T-helper 1 cell treated with Interleukin-12 subunit alpha and Interleukin-12 subunit beta and Interleukin-4 antibody, amounts not matched to agents 30 μg/mL and 1 μg/mL, for 36 hours (primary cell): ENCODE measurements around the gene IL17RB.
A peak's percentile ranks its signal among the peaks of the same experiment; 100 is the strongest.

Experiments
- H3K27ac Mint-ChIP-seq: one replicate; pipeline ENCODE4 v1.8.0; 2021; ENCODE audit warnings: mild to moderate bottlenecking, mixed read lengths
- H3K27me3 Mint-ChIP-seq: one replicate; pipeline ENCODE4 v1.8.0; 2021; ENCODE audit warnings: low read depth, mixed read lengths
- H3K36me3 Mint-ChIP-seq: one replicate; pipeline ENCODE4 v1.8.0; 2021; ENCODE audit warnings: low read depth, mixed read lengths
- H3K4me1 Mint-ChIP-seq: one replicate; pipeline ENCODE4 v1.8.0; 2021; ENCODE audit warnings: low read depth, mixed read lengths
- H3K4me3 Mint-ChIP-seq: one replicate; pipeline ENCODE4 v1.8.0; 2021; ENCODE audit warnings: mild to moderate bottlenecking, moderate library complexity, mixed read lengths
- H3K9me3 Mint-ChIP-seq: one replicate; pipeline ENCODE4 v1.8.0; 2021; ENCODE audit warnings: mixed read lengths

IL17RB gene

DNA sequence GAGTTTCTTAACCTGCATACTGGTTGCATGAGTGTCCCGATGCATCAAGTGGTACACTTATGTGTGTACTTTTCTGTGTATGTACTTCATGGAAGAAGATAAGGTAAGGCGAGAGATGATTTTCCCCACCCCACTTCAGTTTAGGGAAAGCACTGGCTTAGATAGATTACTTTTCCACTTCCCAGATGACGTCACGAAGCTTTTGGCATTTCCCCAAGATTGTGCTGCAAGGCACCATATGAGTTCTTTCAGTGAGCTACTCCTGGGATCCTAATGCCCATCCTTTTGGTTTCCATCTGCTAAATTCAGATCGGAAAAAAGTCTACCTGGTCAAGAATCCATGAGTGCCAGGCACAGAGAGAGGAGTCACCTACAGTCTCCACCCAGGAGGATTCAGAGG is 4.5 kb downstream of the IL17RB start:
- Mint-ChIP-seq H3K9me3 (no peaks in the 10 kb centered on the region), H3K36me3 (no peaks in the 10 kb centered on the region), H3K27ac (no peak overlapping the region), H3K4me1 (no peaks in the 10 kb centered on the region), H3K4me3 (no peak overlapping the region), H3K27me3 (peaks cover 35% of the 10 kb centered on the region)

DNA sequence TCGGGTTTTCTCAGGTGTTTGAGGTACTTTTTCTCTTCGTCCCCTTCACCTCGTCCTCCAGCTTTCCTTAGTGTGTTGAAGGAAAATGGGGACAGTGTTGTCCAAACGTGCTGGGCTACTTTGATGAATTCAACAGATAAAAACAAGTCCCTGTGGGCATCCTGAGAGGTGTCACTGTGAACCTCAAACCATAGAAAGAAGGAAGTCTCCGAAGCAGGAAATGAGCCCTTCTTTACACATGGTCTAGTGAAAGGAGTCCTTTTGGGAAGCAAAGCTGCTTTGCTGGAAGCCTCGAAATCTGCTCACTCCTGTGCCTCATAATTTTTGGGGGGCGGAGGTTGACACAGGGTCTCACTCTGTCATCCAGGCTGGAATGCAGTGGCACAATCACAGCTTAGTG is 10.6 kb downstream of the IL17RB start:
- Mint-ChIP-seq H3K36me3 (peaks cover 8% of the 10 kb centered on the region), H3K27me3 (no peaks in the 10 kb centered on the region), H3K9me3 (no peaks in the 10 kb centered on the region), H3K4me1 (peaks cover 4% of the 10 kb centered on the region), H3K4me3 (no peak overlapping the region), H3K27ac (no peak overlapping the region)

GRCh38 chr3:53858096-53858741 is 11.9 kb downstream of the IL17RB start:
- Mint-ChIP-seq H3K4me3 (no peak overlapping the region), H3K9me3 (no peaks in the 10 kb centered on the region), H3K27ac (no peak overlapping the region), H3K4me1 (peaks cover 4% of the 10 kb centered on the region), H3K27me3 (no peaks in the 10 kb centered on the region), H3K36me3 (peaks cover 13% of the 10 kb centered on the region)

DNA sequence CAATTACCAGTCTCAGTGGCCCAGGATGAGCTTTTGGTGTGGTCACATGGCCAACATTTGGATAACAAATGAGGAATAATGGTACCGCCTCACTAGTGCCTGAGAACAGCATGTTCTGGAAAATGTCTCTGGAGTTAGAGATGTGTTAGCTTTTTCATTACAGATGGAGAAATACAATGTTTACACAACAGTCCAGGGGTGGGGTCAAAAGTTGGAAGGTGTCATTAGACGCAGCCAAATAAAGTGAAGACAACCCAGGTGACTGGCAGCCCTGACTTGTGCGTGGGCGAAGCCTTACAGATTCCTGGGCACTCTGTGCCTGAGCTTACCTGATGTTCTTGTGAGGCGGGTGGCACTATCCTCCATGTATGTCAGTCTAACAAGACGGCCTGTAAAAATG is 12.8 kb downstream of the IL17RB start:
- no peaks in the 10 kb centered on the region for H3K9me3 Mint-ChIP-seq
- H3K27ac Mint-ChIP-seq: no peak overlapping the region
- no peaks in the 10 kb centered on the region for H3K27me3 Mint-ChIP-seq
- H3K4me3 Mint-ChIP-seq: no peak overlapping the region
- H3K36me3 Mint-ChIP-seq: peaks cover 13% of the 10 kb centered on the region
- peaks cover 4% of the 10 kb centered on the region for H3K4me1 Mint-ChIP-seq

- H3K27ac Mint-ChIP-seq: no peak overlapping the region
- peaks cover 4% of the 10 kb centered on the region for H3K4me1 Mint-ChIP-seq
- H3K27me3 Mint-ChIP-seq: no peaks in the 10 kb centered on the region
- H3K36me3 Mint-ChIP-seq: peaks cover 19% of the 10 kb centered on the region
- no peaks in the 10 kb centered on the region for H3K9me3 Mint-ChIP-seq
- H3K4me3 Mint-ChIP-seq: no peak overlapping the region
Measured at GRCh38 chr3:53860196-53860595, 13.8 kb downstream of the IL17RB start.

GRCh38 chr3:53862241-53862640 is 15.9 kb downstream of the IL17RB start:
- Mint-ChIP-seq H3K4me1 (peaks cover 3% of the 10 kb centered on the region), H3K27ac (no peak overlapping the region), H3K27me3 (no peaks in the 10 kb centered on the region), H3K36me3 (peaks cover 21% of the 10 kb centered on the region), H3K4me3 (no peak overlapping the region), H3K9me3 (no peaks in the 10 kb centered on the region)

GRCh38 chr3:53863145-53863544 is 16.8 kb downstream of the IL17RB start:
- H3K9me3 Mint-ChIP-seq: no peaks in the 10 kb centered on the region
- H3K36me3 Mint-ChIP-seq: peaks cover 27% of the 10 kb centered on the region
- no peak overlapping the region for H3K27ac Mint-ChIP-seq
- H3K4me3 Mint-ChIP-seq: no peak overlapping the region
- H3K27me3 Mint-ChIP-seq: no peaks in the 10 kb centered on the region
- H3K4me1 Mint-ChIP-seq: no peaks in the 10 kb centered on the region

DNA sequence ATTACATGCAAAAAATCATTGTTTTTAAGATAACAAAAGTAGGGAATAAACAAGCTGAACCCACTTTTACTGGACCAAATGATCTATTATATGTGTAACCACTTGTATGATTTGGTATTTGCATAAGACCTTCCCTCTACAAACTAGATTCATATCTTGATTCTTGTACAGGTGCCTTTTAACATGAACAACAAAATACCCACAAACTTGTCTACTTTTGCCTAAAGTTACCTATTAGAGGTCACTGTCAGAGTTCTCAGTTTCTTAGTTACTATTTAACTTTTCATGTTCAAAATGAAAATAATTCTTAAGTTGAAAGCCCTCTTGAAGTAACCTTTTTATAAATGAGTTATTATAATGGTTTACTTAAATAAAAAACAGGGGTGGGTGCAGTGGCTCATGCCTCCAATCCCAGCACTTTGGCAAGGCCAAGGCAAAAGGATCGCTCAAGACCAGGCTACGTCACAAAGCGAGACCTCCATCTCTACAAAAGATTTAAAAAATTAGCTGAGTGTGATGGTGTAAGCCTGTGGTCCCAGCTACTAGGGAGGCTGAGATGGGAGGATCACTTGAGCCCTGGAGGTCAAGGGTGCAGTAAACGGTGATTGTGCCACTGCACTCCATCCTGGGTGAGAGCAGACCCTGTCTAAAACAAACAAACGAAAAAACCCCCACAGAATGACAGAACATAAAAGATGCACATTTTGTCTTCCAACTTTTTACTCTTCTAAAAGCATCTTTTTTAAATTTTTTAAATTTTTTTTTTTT is 19.5 kb downstream of the IL17RB start:
- H3K27me3 Mint-ChIP-seq: no peaks in the 10 kb centered on the region
- H3K4me1 Mint-ChIP-seq: no peaks in the 10 kb centered on the region
- peaks cover 34% of the 10 kb centered on the region for H3K36me3 Mint-ChIP-seq
- H3K4me3 Mint-ChIP-seq: no peak overlapping the region
- no peaks in the 10 kb centered on the region for H3K9me3 Mint-ChIP-seq
- no peak overlapping the region for H3K27ac Mint-ChIP-seq

DNA sequence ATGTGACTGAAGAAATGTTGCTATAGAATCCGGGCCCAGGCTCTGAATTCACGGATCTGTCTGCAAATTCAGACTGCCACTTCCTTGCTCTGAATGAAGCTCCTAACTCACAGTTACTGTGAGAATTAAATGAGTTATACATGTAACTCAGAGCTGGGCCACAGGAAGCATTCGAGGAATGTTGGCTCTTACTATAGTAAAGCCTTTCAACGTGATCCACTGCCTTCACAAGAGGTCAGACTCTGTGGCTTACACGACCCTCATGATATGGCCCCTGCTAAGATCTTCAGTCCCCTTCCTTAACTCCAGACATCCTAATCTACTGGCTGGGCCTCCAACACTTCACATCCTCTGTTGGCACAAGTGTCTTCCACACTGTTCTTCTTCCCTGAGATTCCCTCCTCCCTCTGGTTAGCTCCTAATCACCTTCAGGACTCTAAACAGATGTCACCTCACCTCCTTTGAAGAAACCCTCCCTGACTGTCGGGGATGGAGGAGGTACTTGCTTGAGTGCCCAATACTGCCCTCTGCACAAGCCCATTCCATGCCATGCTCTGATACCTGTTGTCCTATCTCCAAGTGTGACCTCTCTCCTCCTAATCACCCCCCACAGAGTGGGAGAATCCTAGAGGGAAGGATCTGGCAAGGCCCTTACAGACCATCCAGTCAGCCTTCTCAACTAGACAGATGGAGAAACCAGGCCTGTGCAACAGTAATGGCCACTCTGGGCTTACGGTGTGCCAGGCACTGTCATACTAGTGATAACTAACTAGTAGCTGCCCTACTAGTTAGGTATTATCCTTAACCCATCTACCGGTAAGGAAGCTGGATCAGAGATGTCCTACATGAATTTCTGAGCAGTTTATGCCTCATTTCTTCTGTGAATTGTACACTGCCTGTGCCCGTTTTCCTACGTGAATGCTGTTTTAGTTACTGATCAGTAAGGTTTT is 34.3 kb downstream of the IL17RB start:
- Mint-ChIP-seq H3K27me3 (no peaks in the 10 kb centered on the region), H3K4me3 (peak overlapping the region; percentile 100), H3K27ac (peak overlapping the region; percentile 99), H3K36me3 (peaks cover 30% of the 10 kb centered on the region), H3K9me3 (no peaks in the 10 kb centered on the region), H3K4me1 (peaks cover 29% of the 10 kb centered on the region)

DNA sequence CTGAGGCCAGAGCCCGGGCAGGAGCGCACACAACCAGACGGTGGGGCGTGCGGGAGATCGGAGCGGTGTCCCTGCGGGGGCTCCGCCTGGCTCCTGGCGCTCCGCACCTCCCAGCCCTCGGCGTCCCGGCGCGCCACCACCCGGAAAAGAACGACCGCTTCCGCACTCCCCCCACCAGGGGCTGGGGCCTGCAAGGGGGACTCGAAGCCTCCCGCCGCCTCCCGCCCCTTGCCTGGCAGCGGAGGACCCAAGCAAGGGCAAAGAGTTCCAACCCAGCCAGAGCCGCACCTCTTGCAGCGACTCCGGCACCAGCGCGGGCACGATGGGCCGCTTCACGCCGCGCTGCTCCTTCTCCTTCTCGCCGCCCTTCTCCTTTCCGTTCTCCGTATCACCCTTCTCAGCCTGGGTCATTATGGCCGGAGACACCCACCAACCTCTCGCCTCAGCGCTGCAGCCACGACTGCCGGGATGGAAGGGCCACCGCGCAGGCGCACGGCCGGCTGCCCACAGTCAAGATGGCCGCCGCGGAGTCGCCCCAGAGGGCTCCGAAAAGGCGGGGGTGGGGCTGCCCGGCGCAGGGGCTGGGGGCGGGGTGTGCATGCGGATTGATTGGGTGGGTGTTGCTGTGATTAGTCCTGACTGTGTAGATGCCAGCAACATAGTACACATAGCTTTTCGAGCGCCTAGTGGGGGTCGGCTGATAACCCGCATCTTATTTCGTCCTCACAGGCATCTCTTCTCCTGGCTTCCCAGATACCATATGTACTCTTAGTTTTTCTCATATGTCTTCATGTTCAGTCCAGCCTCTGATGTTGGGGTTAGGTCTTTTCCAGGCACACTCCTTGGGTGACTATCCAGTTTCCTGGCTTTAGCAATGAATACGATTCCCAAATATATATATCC is 35.6 kb downstream of the IL17RB start, which contains the start of gene ACTR8:
Gene ACTR8, minus strand, starts transcription at position 462 of the 903 bp plus-strand sequence. Its CDS starts 51 bp downstream, at position 411.
- Mint-ChIP-seq H3K9me3 (no peaks in the 10 kb centered on the region), H3K27ac (peak within 1 kb of the TSS; percentile 99), H3K4me3 (peak within 1 kb of the TSS; percentile 100), H3K36me3 (peaks cover 25% of the 10 kb centered on the region), H3K27me3 (no peaks in the 10 kb centered on the region), H3K4me1 (peaks cover 32% of the 10 kb centered on the region)

- Mint-ChIP-seq H3K27me3 (no peaks in the 10 kb centered on the region), H3K4me1 (peaks cover 36% of the 10 kb centered on the region), H3K4me3 (peak overlapping the region; percentile 100), H3K9me3 (no peaks in the 10 kb centered on the region), H3K27ac (peak overlapping the region; percentile 99), H3K36me3 (peaks cover 15% of the 10 kb centered on the region)
Measured at GRCh38 chr3:53883008-53883407, 36.6 kb downstream of the IL17RB start.

DNA sequence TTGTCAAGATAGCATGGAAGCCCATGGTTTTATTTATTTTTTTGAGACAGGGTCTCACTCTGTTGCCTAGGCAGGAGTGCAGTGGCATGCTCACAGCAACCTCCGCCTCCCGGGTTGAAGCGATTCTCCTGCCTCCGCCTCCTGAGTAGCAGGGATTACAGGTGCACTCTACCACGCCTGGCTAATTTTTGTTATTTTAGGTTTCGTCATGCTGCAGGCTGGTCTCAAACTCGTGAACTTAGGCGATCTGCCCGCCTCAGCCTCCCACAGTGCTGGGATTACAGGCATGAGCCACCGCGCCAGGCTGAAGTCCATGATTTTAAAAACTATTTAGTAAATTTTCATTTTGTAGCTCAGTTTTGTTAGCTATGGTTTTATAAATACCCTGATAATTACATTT is 38.3 kb downstream of the IL17RB start:
- Mint-ChIP-seq H3K36me3 (peaks cover 17% of the 10 kb centered on the region), H3K9me3 (no peaks in the 10 kb centered on the region), H3K4me3 (no peak overlapping the region), H3K27ac (no peak overlapping the region), H3K4me1 (peaks cover 44% of the 10 kb centered on the region), H3K27me3 (no peaks in the 10 kb centered on the region)

- H3K9me3 Mint-ChIP-seq: no peaks in the 10 kb centered on the region
- peaks cover 43% of the 10 kb centered on the region for H3K4me1 Mint-ChIP-seq
- H3K36me3 Mint-ChIP-seq: peaks cover 19% of the 10 kb centered on the region
- H3K27ac Mint-ChIP-seq: no peak overlapping the region
- no peak overlapping the region for H3K4me3 Mint-ChIP-seq
- no peaks in the 10 kb centered on the region for H3K27me3 Mint-ChIP-seq
Measured at GRCh38 chr3:53885239-53885638, 38.9 kb downstream of the IL17RB start.

DNA sequence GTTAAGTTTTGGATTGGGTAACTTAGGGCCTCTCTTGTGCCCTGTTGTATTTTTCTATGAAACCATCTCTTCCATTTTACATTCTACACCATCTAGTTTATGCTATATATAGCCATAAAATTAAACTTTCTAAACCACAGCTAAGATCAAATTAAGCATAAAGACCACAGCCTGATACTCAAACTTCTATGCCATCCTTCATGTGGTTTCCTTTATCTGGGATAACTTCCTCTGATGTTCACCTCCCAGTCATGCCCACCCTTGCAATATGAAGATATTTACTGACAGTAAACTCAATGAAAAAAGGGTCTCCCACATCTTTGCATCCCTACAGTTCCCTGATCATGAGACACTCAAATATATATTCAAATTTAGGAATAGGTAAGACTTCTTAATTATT is 41.1 kb downstream of the IL17RB start:
- Mint-ChIP-seq H3K4me3 (no peak overlapping the region), H3K27ac (no peak overlapping the region), H3K9me3 (no peaks in the 10 kb centered on the region), H3K4me1 (peaks cover 46% of the 10 kb centered on the region), H3K36me3 (peaks cover 19% of the 10 kb centered on the region), H3K27me3 (no peaks in the 10 kb centered on the region)
